Kidney epithelial cell (primary cell): ENCODE results near the gene AARS1. TPM values are rescaled to one million over a fixed set of nuclear protein-coding genes. Genes with fewer than 3 reads are reported as not detected.
"Not testable (repeated sequence)": the region's sequence is repeated elsewhere in the genome, so short reads cannot be mapped to it uniquely, and the experiment has no call there.

ENCODE experiments used
- DNase-seq: peaks from one replicate; pipeline ENCODE4 v3.0.0-alpha.2; 2010; ENCODE audit warnings: low read depth
- H3K27me3 ChIP-seq: 2 replicates; pipeline ENCODE4 v1.6.0; 2011; ENCODE audit warnings: low read length; ENCODE audit not compliant: control insufficient read depth, insufficient read depth
- H3K36me3 ChIP-seq: 2 replicates; pipeline ENCODE4 v1.5.1; 2011; ENCODE audit warnings: low read length; ENCODE audit not compliant: control insufficient read depth, insufficient read depth
- H3K4me3 ChIP-seq: 2 replicates; pipeline ENCODE4 v1.5.1; 2011; ENCODE audit warnings: low read depth, mild to moderate bottlenecking, control low read depth, low read length
- total RNA-seq: library from RNA; depleted of rRNA; stranded (reverse); fragments of >200 nt; gene quantifications from 2 replicates; pipeline ENCODE4 v1.2.3, GENCODE V29; 2015
- TF ChIP-seq, protein P1 (sequence below): IDR thresholded peaks from 2 replicates; pipeline ENCODE4 v1.5.1; 2011; ENCODE audit warnings: mild to moderate bottlenecking, moderate library complexity, low read length, control low read depth, inconsistent platforms; ENCODE audit not compliant: insufficient read depth, poor library complexity, severe bottlenecking

AARS1 gene
- total RNA-seq, 1 donor from 2014 or later, result 185 TPM

DNA sequence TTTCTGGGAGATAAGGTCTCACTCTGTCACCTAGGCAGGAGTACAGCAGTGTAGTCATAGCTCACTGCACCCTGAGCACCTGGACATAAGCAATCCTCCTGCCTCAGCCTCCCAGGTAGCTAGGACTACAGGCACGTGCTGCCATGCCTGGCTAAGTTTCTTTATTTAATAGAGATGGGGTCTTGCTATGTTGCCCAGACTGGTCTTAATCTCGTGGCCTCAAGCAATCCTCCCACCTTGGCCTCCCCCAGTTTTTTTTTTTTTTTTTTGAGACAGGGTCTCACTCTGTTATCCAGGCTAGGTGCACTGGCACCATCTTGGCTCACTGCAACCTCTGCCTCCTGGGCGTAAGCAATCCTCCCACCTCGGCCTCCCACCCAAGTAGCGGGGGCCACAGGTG is 30.8 kb upstream of the AARS1 start:
- TF ChIP-seq, protein P1, sequence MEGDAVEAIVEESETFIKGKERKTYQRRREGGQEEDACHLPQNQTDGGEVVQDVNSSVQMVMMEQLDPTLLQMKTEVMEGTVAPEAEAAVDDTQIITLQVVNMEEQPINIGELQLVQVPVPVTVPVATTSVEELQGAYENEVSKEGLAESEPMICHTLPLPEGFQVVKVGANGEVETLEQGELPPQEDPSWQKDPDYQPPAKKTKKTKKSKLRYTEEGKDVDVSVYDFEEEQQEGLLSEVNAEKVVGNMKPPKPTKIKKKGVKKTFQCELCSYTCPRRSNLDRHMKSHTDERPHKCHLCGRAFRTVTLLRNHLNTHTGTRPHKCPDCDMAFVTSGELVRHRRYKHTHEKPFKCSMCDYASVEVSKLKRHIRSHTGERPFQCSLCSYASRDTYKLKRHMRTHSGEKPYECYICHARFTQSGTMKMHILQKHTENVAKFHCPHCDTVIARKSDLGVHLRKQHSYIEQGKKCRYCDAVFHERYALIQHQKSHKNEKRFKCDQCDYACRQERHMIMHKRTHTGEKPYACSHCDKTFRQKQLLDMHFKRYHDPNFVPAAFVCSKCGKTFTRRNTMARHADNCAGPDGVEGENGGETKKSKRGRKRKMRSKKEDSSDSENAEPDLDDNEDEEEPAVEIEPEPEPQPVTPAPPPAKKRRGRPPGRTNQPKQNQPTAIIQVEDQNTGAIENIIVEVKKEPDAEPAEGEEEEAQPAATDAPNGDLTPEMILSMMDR, result no peak
- H3K4me3 ChIP-seq, result no peak overlapping the region
- H3K36me3 ChIP-seq, result no peaks in the 10 kb centered on the region
- no peaks in the 10 kb centered on the region for H3K27me3 ChIP-seq
- DNase-seq, result no peak

DNA sequence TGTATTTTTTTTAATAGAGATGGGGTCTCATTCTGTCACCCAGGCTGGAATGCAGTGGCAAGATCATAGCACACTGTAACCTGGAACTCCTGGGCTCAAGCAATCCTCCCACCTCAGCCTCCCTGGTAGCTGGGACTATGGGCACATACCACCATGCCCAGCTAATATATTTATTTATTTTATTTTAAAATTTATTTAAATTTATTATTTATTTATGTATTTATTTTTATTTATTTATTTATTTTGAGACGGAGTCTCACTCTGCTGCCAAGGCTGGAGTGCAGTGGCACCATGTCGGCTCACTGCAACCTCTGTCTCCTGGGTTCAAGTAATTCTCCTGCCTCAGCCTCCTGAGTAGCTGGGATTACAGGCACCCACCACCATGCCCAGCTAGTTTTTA is 18.4 kb upstream of the AARS1 start:
- not testable (repeated sequence) for H3K36me3 ChIP-seq, H3K27me3 ChIP-seq, H3K4me3 ChIP-seq, DNase-seq

DNA sequence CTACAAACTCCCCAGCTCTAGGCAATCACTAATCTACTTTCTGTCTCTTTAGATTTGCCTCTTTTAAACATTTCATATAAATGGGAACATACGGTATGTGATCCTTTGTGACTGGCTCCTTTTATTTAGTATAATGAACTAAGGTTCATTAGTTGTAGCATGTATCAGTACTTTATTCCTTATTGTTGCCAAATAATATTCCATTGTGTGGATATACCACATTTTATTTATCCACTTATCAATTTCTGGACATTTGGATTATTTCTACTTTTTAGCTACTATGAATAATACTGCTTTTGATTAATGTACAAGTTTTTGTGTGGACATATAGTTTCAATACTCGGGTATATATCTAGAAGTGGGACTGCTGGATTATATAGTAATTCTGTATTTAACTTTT is 17.6 kb upstream of the AARS1 start:
- no peaks in the 10 kb centered on the region for H3K36me3 ChIP-seq
- no peak overlapping the region for H3K4me3 ChIP-seq
- DNase-seq, result no peak
- TF ChIP-seq, protein P1, result no peak
- H3K27me3 ChIP-seq, result no peaks in the 10 kb centered on the region

DNA sequence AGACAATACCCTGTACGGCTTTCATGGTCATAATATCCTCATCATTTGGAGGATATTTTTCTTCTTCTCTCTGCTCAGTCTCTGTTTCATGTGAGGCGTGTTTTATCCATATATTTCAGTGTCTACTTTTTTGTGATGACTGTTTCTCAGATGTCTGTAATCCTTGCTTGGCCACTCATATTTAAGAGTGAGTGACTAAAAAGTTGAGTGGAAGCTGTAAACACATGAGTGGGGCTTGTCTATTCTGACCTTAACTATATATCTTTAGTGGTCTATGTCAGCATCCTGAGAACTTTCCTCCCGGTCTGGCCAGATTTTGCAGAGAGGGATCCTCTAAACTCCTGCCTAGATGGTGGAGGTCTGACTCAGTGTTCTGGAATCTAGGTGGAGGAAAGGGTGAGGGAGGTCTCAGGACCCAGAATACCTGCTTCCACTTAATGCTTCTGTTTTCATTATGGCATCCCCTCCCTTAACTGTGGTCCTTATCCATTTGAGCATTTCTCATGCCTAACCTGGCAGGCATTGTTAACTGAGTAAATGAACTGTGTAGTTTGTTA is 15.7 kb upstream of the AARS1 start:
- TF ChIP-seq, protein P1, result no peak
- H3K4me3 ChIP-seq, result no peak overlapping the region
- DNase-seq, result no peak
- H3K36me3 ChIP-seq, result no peaks in the 10 kb centered on the region
- H3K27me3 ChIP-seq, result no peaks in the 10 kb centered on the region

DNA sequence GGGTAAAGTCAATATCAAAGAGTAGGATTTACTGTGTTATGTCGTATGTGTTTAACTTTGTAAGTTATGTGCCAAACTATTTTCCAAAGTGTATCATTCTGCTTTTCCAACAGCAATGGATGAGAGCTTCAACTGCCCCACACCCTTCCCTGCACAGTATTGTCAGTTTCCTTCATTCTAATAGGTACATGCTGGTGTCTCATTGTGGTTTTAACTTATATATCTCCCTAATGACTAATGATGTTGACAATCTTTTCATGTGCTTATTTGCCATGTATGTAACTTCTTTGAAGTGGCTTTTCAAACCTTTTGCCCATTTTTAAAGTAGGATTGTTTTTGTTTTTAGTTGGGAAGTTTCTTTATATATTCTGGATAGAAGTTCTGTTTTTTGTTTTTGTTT is 13.4 kb upstream of the AARS1 start:
- no peak overlapping the region for H3K4me3 ChIP-seq
- H3K36me3 ChIP-seq, result no peaks in the 10 kb centered on the region
- TF ChIP-seq, protein P1, result no peak
- no peaks in the 10 kb centered on the region for H3K27me3 ChIP-seq
- no peak for DNase-seq

DNA sequence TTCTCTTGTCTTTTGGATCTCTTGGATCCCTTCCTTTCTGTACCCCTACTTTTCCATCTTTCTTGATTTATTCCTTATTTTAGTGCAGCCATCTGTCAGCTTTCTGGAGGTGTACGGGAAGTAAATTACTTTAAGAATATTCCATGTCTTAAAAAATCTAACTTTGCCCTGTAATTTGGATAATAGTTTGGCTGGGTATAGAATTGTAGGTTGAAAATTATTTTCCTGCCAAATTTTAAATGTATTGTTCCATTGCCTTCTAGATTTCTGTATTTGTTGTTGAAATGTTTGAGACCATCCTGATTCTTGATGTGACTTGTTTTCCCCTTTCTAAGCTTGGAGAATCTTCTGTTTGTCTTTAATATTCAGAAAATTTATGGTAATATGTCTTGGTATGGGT is 11.8 kb upstream of the AARS1 start:
- Histone ChIP-seq H3K4me3 (no peak overlapping the region), H3K27me3 (no peaks in the 10 kb centered on the region), H3K36me3 (no peaks in the 10 kb centered on the region)
- no peak for DNase-seq
- TF ChIP-seq, protein P1, result no peak
